HG03571 (cell line): ENCODE data around the gene PRDM15.

Experiments used
- ATAC-seq: cut with Tn5 transposase; IDR thresholded peaks from one replicate; pipeline ENCODE4 v1.9.1; 2021; ENCODE audit not compliant: unreplicated experiment

PRDM15 gene

GRCh38 chr21:41766883-41767605 lies 112.1 kb downstream of the PRDM15 start, which contains the start of gene RIPK4:
Gene RIPK4, minus strand, starts transcription at chr21:41767052. Its CDS starts 11 bp downstream, at chr21:41767041.
- ATAC-seq = no peak

GRCh38 chr21:41765973-41766882 lies 112.9 kb downstream of the PRDM15 start:
- no peak for ATAC-seq

GRCh38 chr21:41765420-41765821 lies 113.7 kb downstream of the PRDM15 start:
- ATAC-seq = no peak

- no peak for ATAC-seq
These were observed 114.4 kb downstream of the PRDM15 start for GRCh38 chr21:41764558-41765419.

GRCh38 chr21:41763996-41764395 lies 115.1 kb downstream of the PRDM15 start:
- no peak for ATAC-seq

- ATAC-seq = no peak
These were observed 115.7 kb downstream of the PRDM15 start for GRCh38 chr21:41763398-41763931.

- ATAC-seq = no peak
These were observed 116.4 kb downstream of the PRDM15 start for GRCh38 chr21:41762753-41763152.

- no peak for ATAC-seq
These were observed 117.1 kb downstream of the PRDM15 start for GRCh38 chr21:41761934-41762635.

- ATAC-seq = no peak
These were observed 117.8 kb downstream of the PRDM15 start for GRCh38 chr21:41761211-41761933.

GRCh38 chr21:41760411-41760810 lies 118.7 kb downstream of the PRDM15 start:
- no peak for ATAC-seq

- no peak for ATAC-seq
These were observed 119.2 kb downstream of the PRDM15 start for GRCh38 chr21:41759926-41760325.

- ATAC-seq = no peak
These were observed 119.8 kb downstream of the PRDM15 start for GRCh38 chr21:41759214-41759840.

- no peak for ATAC-seq
These were observed 120.6 kb downstream of the PRDM15 start for GRCh38 chr21:41758550-41758949.

- ATAC-seq = no peak
These were observed 123.0 kb downstream of the PRDM15 start for GRCh38 chr21:41755934-41756773.

GRCh38 chr21:41755258-41755933 lies 123.7 kb downstream of the PRDM15 start:
- ATAC-seq = no peak

GRCh38 chr21:41754479-41754891 lies 124.7 kb downstream of the PRDM15 start:
- ATAC-seq = no peak
